Activated CD4-positive, alpha-beta memory T cell treated with anti-CD3 and anti-CD28 coated beads for 36 hours (primary cell): ENCODE data around the gene CRYAB. TPM values are rescaled to one million over a fixed set of nuclear protein-coding genes. Genes with fewer than 3 reads are reported as not detected.
"Not testable (repeated sequence)": the region's sequence is repeated elsewhere in the genome, so short reads cannot be mapped to it uniquely, and the experiment has no call there.

Source experiments
- CTCF ChIA-PET: fragments of 350-600 bp; sonication (Branson Sonifier 250); formaldehyde crosslinking; loops from one replicate; lab custom pipeline; 2021; ENCODE audit warnings: antibody characterized with exemption, inconsistent platforms; lab: Charles Lee
- POLR2A ChIA-PET: fragments of 350-600 bp; sonication (Branson Sonifier 250); formaldehyde crosslinking; loops from one replicate; lab custom pipeline; 2021; ENCODE audit warnings: antibody characterized with exemption; lab: Charles Lee
- DNase-seq: peaks from one replicate; pipeline ENCODE4 v3.0.0-alpha.2; 2020
- H3K27ac Mint-ChIP-seq: one replicate; pipeline ENCODE4 v1.8.0; 2021; ENCODE audit warnings: mixed read lengths
- H3K27me3 Mint-ChIP-seq: one replicate; pipeline ENCODE4 v1.8.0; 2021; ENCODE audit warnings: mixed read lengths
- H3K36me3 Mint-ChIP-seq: one replicate; pipeline ENCODE4 v1.8.0; 2021; ENCODE audit warnings: mixed read lengths
- H3K4me1 Mint-ChIP-seq: one replicate; pipeline ENCODE4 v1.8.0; 2021; ENCODE audit warnings: low read depth, mixed read lengths
- H3K4me3 Mint-ChIP-seq: one replicate; pipeline ENCODE4 v1.8.0; 2021; ENCODE audit warnings: mild to moderate bottlenecking, mixed read lengths
- H3K9me3 Mint-ChIP-seq: one replicate; pipeline ENCODE4 v1.8.0; 2021; ENCODE audit warnings: mixed read lengths
- intact Hi-C: fragments of 100-400 bp; cut with micrococcal nuclease; formaldehyde crosslinking; loops from one replicate; pipeline ENCODE4 v1.15.1; 2023
- total RNA-seq, 2 experiments: library from RNA; stranded (reverse); gene quantifications; one replicate each; pipeline ENCODE4 v1.2.3, GENCODE V29; 2021

CRYAB gene
- total RNA-seq, 2 experiments from 2014 or later: not detected

GRCh38 chr11:111933872-111934271, 22.3 kb upstream of the CRYAB start:
- no peak overlapping the region for H3K27ac Mint-ChIP-seq
- no peaks in the 10 kb centered on the region for H3K27me3 Mint-ChIP-seq
- no peak overlapping the region for H3K4me3 Mint-ChIP-seq
- no peaks in the 10 kb centered on the region for H3K36me3 Mint-ChIP-seq
- ChIA-PET POLR2A (interaction anchor here (1.1 to 2.5 kb wide), 2 partner anchors 10 to 25 kb away, joined by 3 to 8 read pairs; no protein-coding TSS in a partner anchor), CTCF (interaction anchor here (0.8 to 10.7 kb wide), 3 partner anchors 11 to 46 kb away, joined by 3 to 190 read pairs (median 17); no protein-coding TSS in a partner anchor)
- H3K9me3 Mint-ChIP-seq: no peaks in the 10 kb centered on the region
- intact Hi-C loops: loop anchor here (2.0 to 10.0 kb wide), 3 partner anchors 91 to 559 kb away; partner anchors contain the start of genes BCO2, DLAT and POU2AF1
- DNase-seq: no peak
- peaks cover 44% of the 10 kb centered on the region for H3K4me1 Mint-ChIP-seq

GRCh38 chr11:111933176-111933575, 21.6 kb upstream of the CRYAB start:
- not testable (repeated sequence) for H3K9me3 Mint-ChIP-seq, DNase-seq, H3K4me3 Mint-ChIP-seq, H3K36me3 Mint-ChIP-seq, H3K27me3 Mint-ChIP-seq
- peaks cover 37% of the 10 kb centered on the region for H3K4me1 Mint-ChIP-seq
- H3K27ac Mint-ChIP-seq: peak overlapping the region; percentile 49
- intact Hi-C loops: loop anchor here (10.0 kb wide), 2 partner anchors 242 to 558 kb away; partner anchors contain the start of genes BCO2 and POU2AF1
- POLR2A ChIA-PET: interaction anchor here (1.1 to 2.5 kb wide), 2 partner anchors 11 to 25 kb away, joined by 3 to 8 read pairs; no protein-coding TSS in a partner anchor
- CTCF ChIA-PET: interaction anchor here (3.5 to 10.7 kb wide), 2 partner anchors 12 to 47 kb away, joined by 17 to 190 read pairs; no protein-coding TSS in a partner anchor

GRCh38 chr11:111932611-111932950, 21.0 kb upstream of the CRYAB start:
- H3K9me3 Mint-ChIP-seq: no peaks in the 10 kb centered on the region
- intact Hi-C loops: loop anchor here (1.0 to 10.0 kb wide), 8 partner anchors 12 to 558 kb away; partner anchors contain the start of genes BCO2, POU2AF1, SDHD and TIMM8B
- no peaks in the 10 kb centered on the region for H3K27me3 Mint-ChIP-seq
- no peaks in the 10 kb centered on the region for H3K36me3 Mint-ChIP-seq
- POLR2A ChIA-PET: interaction anchor here (1.4 to 2.5 kb wide), 2 partner anchors 11 to 50 kb away, joined by 6 to 8 read pairs; no protein-coding TSS in a partner anchor
- H3K4me3 Mint-ChIP-seq: peak overlapping the region; percentile 53
- DNase-seq: no peak
- peaks cover 32% of the 10 kb centered on the region for H3K4me1 Mint-ChIP-seq
- peak overlapping the region; percentile 87 for H3K27ac Mint-ChIP-seq
- CTCF ChIA-PET: interaction anchor here (1.0 to 10.7 kb wide), 9 partner anchors 12 to 88 kb away, joined by 3 to 190 read pairs (median 5); no protein-coding TSS in a partner anchor

GRCh38 chr11:111930472-111930871, 18.9 kb upstream of the CRYAB start:
- DNase-seq: no peak
- no peaks in the 10 kb centered on the region for H3K36me3 Mint-ChIP-seq
- no peaks in the 10 kb centered on the region for H3K9me3 Mint-ChIP-seq
- H3K27me3 Mint-ChIP-seq: no peaks in the 10 kb centered on the region
- ChIA-PET POLR2A (no interaction called here), CTCF (interaction anchor here (0.6 to 5.0 kb wide), 3 partner anchors 9 to 418 kb away, joined by 3 to 51 read pairs (median 14); no protein-coding TSS in a partner anchor)
- intact Hi-C loops: loop anchor here (10.0 kb wide), 2 partner anchors 244 to 556 kb away; partner anchors contain the start of genes BCO2 and POU2AF1
- no peak overlapping the region for H3K4me3 Mint-ChIP-seq
- no peak overlapping the region for H3K27ac Mint-ChIP-seq
- peaks cover 30% of the 10 kb centered on the region for H3K4me1 Mint-ChIP-seq

- no peaks in the 10 kb centered on the region for H3K9me3 Mint-ChIP-seq
- H3K36me3 Mint-ChIP-seq: no peaks in the 10 kb centered on the region
- intact Hi-C loops: loop anchor here (1.0 to 5.0 kb wide), 7 partner anchors 12 to 324 kb away; partner anchors contain the start of genes CFAP68, DLAT, FDXACB1 and PPP2R1B
- H3K4me3 Mint-ChIP-seq: peak overlapping the region; percentile 84
- no peaks in the 10 kb centered on the region for H3K27me3 Mint-ChIP-seq
- ChIA-PET POLR2A (interaction anchor here (0.8 to 2.2 kb wide), 6 partner anchors 11 to 132 kb away, joined by 5 to 23 read pairs (median 7); partner anchors contain the start of genes ALG9, DIXDC1 and DLAT), CTCF (interaction anchor here (0.6 to 5.0 kb wide), 18 partner anchors 8 to 363 kb away, joined by 3 to 51 read pairs (median 4); partner anchors contain the start of genes ALG9, C11orf52, DIXDC1 and SDHD)
- peak overlapping the region; percentile 86 for H3K27ac Mint-ChIP-seq
- peak; percentile 98 for DNase-seq
- peaks cover 13% of the 10 kb centered on the region for H3K4me1 Mint-ChIP-seq
Observed at GRCh38 chr11:111926505-111927391, 15.2 kb upstream of the CRYAB start.

GRCh38 chr11:111925953-111926352, 14.4 kb upstream of the CRYAB start:
- Mint-ChIP-seq H3K4me3 (peak overlapping the region; percentile 84), H3K27me3 (peaks cover 2% of the 10 kb centered on the region), H3K4me1 (peaks cover 13% of the 10 kb centered on the region), H3K9me3 (no peaks in the 10 kb centered on the region), H3K27ac (peak overlapping the region; percentile 86), H3K36me3 (no peaks in the 10 kb centered on the region)
- no peak for DNase-seq
- intact Hi-C loops: loop anchor here (1.0 to 5.0 kb wide), 3 partner anchors 99 to 324 kb away; partner anchors contain the start of genes DLAT, PPP2R1B and SIK2
- ChIA-PET POLR2A (interaction anchor here (1.6 to 2.2 kb wide), 5 partner anchors 12 to 99 kb away, joined by 5 to 23 read pairs (median 7); partner anchors contain the start of genes ALG9, DIXDC1 and DLAT), CTCF (interaction anchor here (1.3 to 5.0 kb wide), 8 partner anchors 10 to 188 kb away, joined by 3 to 51 read pairs (median 5); partner anchors contain the start of gene ALG9)

- Mint-ChIP-seq H3K4me3 (no peak overlapping the region), H3K4me1 (peaks cover 13% of the 10 kb centered on the region), H3K27me3 (peaks cover 7% of the 10 kb centered on the region), H3K9me3 (no peaks in the 10 kb centered on the region), H3K27ac (no peak overlapping the region), H3K36me3 (no peaks in the 10 kb centered on the region)
- intact Hi-C loops: no loop called here
- ChIA-PET CTCF (interaction anchor here (1.8 kb wide), 1 partner anchor 58 kb away, joined by 5 read pairs; no protein-coding TSS in a partner anchor), POLR2A (no interaction called here)
- no peak for DNase-seq
Observed at GRCh38 chr11:111923951-111924350, 12.4 kb upstream of the CRYAB start.

GRCh38 chr11:111923351-111923788, 11.8 kb upstream of the CRYAB start:
- ChIA-PET CTCF (no interaction called here), POLR2A (no interaction called here)
- no peak overlapping the region for H3K4me3 Mint-ChIP-seq

GRCh38 chr11:111922803-111923202, 11.2 kb upstream of the CRYAB start:
- H3K36me3 Mint-ChIP-seq: no peaks in the 10 kb centered on the region
- ChIA-PET POLR2A (no interaction called here), CTCF (no interaction called here)
- H3K4me1 Mint-ChIP-seq: peaks cover 13% of the 10 kb centered on the region
- intact Hi-C loops: no loop called here
- no peak overlapping the region for H3K27ac Mint-ChIP-seq
- H3K27me3 Mint-ChIP-seq: peaks cover 7% of the 10 kb centered on the region
- DNase-seq: no peak
- no peak overlapping the region for H3K4me3 Mint-ChIP-seq
- H3K9me3 Mint-ChIP-seq: no peaks in the 10 kb centered on the region

More at GRCh38 chr11:111923351-111923788, 11.8 kb upstream of the CRYAB start:
- intact Hi-C loops: no loop called here
- DNase-seq: no peak
- H3K27ac Mint-ChIP-seq: no peak overlapping the region
- H3K9me3 Mint-ChIP-seq: no peaks in the 10 kb centered on the region
- no peaks in the 10 kb centered on the region for H3K36me3 Mint-ChIP-seq
- H3K27me3 Mint-ChIP-seq: peaks cover 7% of the 10 kb centered on the region
- peaks cover 13% of the 10 kb centered on the region for H3K4me1 Mint-ChIP-seq

- H3K4me3 Mint-ChIP-seq: no peak overlapping the region
- H3K27me3 Mint-ChIP-seq: peaks cover 11% of the 10 kb centered on the region
- ChIA-PET CTCF (no interaction called here), POLR2A (no interaction called here)
- no peak overlapping the region for H3K27ac Mint-ChIP-seq
- no peaks in the 10 kb centered on the region for H3K9me3 Mint-ChIP-seq
- H3K36me3 Mint-ChIP-seq: no peaks in the 10 kb centered on the region
- no peak for DNase-seq
- peaks cover 9% of the 10 kb centered on the region for H3K4me1 Mint-ChIP-seq
- intact Hi-C loops: no loop called here
Observed at GRCh38 chr11:111921541-111922230, 10.1 kb upstream of the CRYAB start.

- no peak for DNase-seq
- no peaks in the 10 kb centered on the region for H3K36me3 Mint-ChIP-seq
- H3K27me3 Mint-ChIP-seq: peaks cover 16% of the 10 kb centered on the region
- H3K4me1 Mint-ChIP-seq: peaks cover 3% of the 10 kb centered on the region
- POLR2A ChIA-PET: no interaction called here
- CTCF ChIA-PET: no interaction called here
- no peak overlapping the region for H3K27ac Mint-ChIP-seq
- intact Hi-C loops: no loop called here
- H3K4me3 Mint-ChIP-seq: no peak overlapping the region
- H3K9me3 Mint-ChIP-seq: no peaks in the 10 kb centered on the region
Observed at GRCh38 chr11:111920908-111921307, 9.3 kb upstream of the CRYAB start.
